NT2/D1 (cell line): Measurements from ENCODE around the gene DIP2C.

Experiments
- DNase-seq: peaks from one replicate; pipeline ENCODE4 v3.0.0-alpha.2; 2011; ENCODE audit warnings: low read depth, low spot score
- H3K27me3 ChIP-seq: 2 replicates; pipeline ENCODE4 v1.6.0; 2011; ENCODE audit warnings: mild to moderate bottlenecking; ENCODE audit not compliant: insufficient read length, insufficient read depth
- H3K36me3 ChIP-seq: 2 replicates; pipeline ENCODE4 v1.6.1; 2011; ENCODE audit warnings: mild to moderate bottlenecking, low read length, mixed read lengths; ENCODE audit not compliant: insufficient read depth, insufficient read length
- H3K4me1 ChIP-seq: 2 replicates; pipeline ENCODE4 v1.5.1; 2011; ENCODE audit not compliant: insufficient read depth, insufficient read length
- H3K4me3 ChIP-seq: 2 replicates; pipeline ENCODE4 v1.5.1; 2011; ENCODE audit warnings: low read depth; ENCODE audit not compliant: insufficient read length
- H3K9ac ChIP-seq: 2 replicates; pipeline ENCODE4 v1.6.0; 2011; ENCODE audit warnings: low read depth; ENCODE audit not compliant: insufficient read length
- H3K9me3 ChIP-seq: 2 replicates; pipeline ENCODE4 v1.5.1; 2011; ENCODE audit warnings: mild to moderate bottlenecking, low read length; ENCODE audit not compliant: insufficient read depth
- SUZ12 ChIP-seq: IDR thresholded peaks from 2 replicates; pipeline ENCODE4 v1.6.1; 2011; ENCODE audit not compliant: insufficient read length, insufficient read depth; ENCODE audit errors: extremely low read depth
- YY1 ChIP-seq: IDR thresholded peaks from 2 replicates; pipeline ENCODE4 v1.6.1; 2011; ENCODE audit not compliant: insufficient read length, insufficient read depth
- ZNF274 ChIP-seq: IDR thresholded peaks from 2 replicates; pipeline ENCODE4 v1.6.1; 2011; ENCODE audit warnings: mild to moderate bottlenecking, low read depth, low read length

The DIP2C gene

DNA sequence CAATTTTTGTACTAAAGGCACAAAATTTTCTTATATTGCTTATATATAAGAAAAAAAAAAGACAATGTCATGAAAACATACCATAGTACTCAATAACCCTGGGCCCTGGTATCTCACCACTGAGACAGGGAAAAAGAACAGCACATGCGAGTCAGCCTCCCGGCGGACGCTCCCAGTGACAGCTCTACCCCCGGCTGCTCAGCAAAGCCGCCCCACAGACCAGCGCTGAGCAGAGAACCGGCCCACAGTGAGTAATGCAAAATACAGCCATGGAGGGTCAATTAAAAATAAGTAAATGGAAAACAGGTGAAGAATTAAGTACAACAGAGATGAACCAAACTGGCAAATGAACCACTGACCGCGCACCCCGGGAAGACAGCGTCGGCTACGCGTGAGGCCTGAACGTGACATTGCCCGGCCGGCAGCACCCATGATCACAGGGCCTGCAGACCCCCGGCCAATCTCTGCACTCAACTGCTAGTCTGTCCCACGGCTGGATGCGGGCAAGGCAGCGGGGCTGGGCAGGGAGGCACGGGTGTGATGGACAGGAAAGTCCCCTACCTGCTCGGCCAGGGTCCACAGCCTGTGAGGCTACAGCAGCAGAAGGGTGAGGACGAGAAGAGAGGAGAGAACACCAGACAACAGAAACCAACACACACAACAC is 378.4 kb downstream of the DIP2C start:
- no peaks in the 10 kb centered on the region for H3K9me3 ChIP-seq
- no peak for TF ChIP-seq YY1
- no peak for TF ChIP-seq ZNF274
- TF ChIP-seq SUZ12 = no peak
- H3K27me3 ChIP-seq = no peaks in the 10 kb centered on the region
- H3K4me1 ChIP-seq = no peaks in the 10 kb centered on the region
- no peak overlapping the region for H3K9ac ChIP-seq
- peaks cover 6% of the 10 kb centered on the region for H3K36me3 ChIP-seq
- H3K4me3 ChIP-seq = no peak overlapping the region
- DNase-seq = no peak

DNA sequence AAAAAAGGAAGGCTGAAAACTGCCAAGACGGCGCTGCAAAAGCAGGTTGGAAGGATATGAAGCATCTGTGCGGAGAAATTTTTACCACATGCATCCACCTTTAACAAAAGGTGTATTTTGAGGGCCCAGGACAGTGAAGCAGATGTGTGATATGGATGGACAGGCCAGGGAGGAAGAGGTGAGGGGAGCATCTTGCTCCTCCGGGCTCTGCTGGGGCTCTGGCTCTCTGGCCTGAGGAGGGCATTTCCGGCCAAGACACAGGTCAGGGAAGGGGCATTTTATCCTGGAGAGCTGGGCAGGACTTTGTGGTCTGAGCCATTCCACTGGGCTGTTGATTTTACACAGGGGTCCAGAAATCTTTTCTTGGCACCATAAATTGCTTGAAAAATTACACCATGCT is 379.1 kb downstream of the DIP2C start:
- DNase-seq = no peak
- H3K36me3 ChIP-seq = peaks cover 6% of the 10 kb centered on the region
- TF ChIP-seq SUZ12 (no peak), YY1 (no peak), ZNF274 (no peak)
- H3K9me3 ChIP-seq = no peaks in the 10 kb centered on the region
- no peaks in the 10 kb centered on the region for H3K4me1 ChIP-seq
- H3K27me3 ChIP-seq = no peaks in the 10 kb centered on the region
- no peak overlapping the region for H3K4me3 ChIP-seq
- H3K9ac ChIP-seq = no peak overlapping the region

DNA sequence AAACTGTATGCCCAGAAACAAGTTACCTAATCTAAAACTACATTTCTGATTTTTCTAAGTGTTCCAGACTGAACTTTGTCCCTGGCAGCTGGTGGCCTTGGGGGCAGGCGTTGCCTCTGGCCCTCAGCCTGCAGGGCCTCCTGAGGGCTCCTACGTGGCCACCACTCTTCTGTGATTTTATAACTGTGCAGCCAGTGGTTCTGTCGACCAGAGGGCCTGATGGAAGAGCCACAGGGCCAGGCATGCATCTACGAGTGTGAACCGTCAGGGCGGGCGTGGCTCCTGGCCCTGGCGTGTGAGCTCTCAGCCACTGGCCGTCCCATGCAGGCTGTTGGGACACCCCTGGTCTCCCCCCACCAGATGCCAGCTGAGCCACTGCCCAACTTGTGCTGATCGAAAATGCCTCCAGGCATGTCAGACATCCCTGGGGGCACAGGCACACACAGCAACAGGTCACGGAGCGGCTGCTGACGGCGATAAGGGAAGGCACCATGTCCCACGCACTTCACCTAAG is 380.8 kb downstream of the DIP2C start:
- H3K36me3 ChIP-seq = peaks cover 6% of the 10 kb centered on the region

DNA sequence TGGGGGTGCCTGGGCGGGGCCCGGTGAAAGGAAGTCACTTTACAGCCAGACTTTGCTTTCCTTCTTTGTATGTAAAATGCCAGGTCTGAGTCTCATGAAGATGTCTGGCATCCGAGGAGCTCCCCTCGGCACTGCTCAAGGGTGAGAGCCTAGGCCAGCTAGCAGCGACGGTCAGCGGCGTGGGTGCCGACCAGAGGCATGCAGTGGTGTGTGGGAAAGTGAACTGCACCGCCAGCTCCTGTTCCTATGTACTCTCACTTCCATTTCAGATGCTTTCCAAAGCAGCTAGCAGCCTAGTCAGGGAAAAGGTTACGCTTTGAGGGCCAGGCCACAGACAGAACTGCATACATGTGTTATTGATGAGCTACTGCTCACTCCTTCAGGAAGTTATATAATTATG is 381.4 kb downstream of the DIP2C start:
- H3K9ac ChIP-seq = no peak overlapping the region
- H3K9me3 ChIP-seq = no peaks in the 10 kb centered on the region
- H3K27me3 ChIP-seq = no peaks in the 10 kb centered on the region
- no peak for DNase-seq
- no peaks in the 10 kb centered on the region for H3K4me1 ChIP-seq
- peaks cover 6% of the 10 kb centered on the region for H3K36me3 ChIP-seq
- TF ChIP-seq YY1 (no peak), SUZ12 (no peak), ZNF274 (no peak)
- no peak overlapping the region for H3K4me3 ChIP-seq

More for the DNA sequence above, 380.8 kb downstream of the DIP2C start:
- no peak overlapping the region for H3K4me3 ChIP-seq
- no peaks in the 10 kb centered on the region for H3K4me1 ChIP-seq
- no peak overlapping the region for H3K9ac ChIP-seq
- TF ChIP-seq SUZ12 = no peak
- no peak for TF ChIP-seq ZNF274
- DNase-seq = no peak
- H3K27me3 ChIP-seq = no peaks in the 10 kb centered on the region
- H3K9me3 ChIP-seq = no peaks in the 10 kb centered on the region

DNA sequence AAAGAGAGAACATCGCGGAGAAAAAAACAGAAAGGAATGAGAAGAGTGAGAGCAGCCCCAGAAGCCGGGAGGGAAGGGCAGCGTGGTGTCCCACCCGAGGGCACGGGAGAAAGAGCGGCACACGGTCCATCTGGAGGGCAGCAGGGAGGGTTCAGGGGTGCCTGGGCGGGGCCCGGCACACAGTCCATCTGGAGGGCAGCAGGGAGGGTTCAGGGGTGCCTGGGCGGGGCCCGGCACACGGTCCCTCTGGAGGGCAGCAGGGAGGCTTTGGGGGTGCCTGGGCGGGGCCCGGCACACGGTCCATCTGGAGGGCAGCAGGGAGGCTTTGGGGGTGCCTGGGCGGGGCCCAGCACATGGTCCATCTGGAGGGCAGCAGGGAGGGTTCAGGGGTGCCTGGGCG is 381.8 kb downstream of the DIP2C start:
- Histone ChIP-seq H3K9me3 (no peaks in the 10 kb centered on the region), H3K4me1 (no peaks in the 10 kb centered on the region), H3K9ac (no peak overlapping the region), H3K27me3 (no peaks in the 10 kb centered on the region), H3K4me3 (no peak overlapping the region), H3K36me3 (peaks cover 6% of the 10 kb centered on the region)
- DNase-seq = no peak
- TF ChIP-seq YY1 = no peak

DNA sequence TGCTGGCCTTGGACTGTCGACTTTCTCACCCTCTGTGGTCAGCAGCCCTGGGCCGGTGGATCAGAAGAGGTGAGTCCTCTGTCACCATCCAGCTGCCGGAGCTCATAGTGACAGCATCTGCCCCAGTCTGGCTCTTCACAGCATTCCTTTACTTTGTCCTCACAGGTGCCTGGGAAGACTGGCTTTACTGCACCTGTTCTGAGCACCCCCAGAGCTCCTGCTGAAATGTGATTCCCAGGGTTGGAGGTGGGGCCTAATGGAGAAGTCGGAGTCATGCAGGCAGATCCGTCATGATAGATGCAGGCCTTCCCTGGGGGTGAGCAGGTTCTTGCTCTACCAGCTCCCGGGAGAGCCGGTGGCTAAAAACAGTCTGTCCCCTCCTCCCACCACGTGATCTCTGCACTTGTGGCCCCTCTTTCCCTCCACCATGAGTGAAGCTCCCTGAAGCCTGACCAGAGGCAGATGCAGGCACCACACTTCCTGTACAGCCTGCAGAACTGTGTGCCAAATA is 382.7 kb downstream of the DIP2C start:
- H3K27me3 ChIP-seq = no peaks in the 10 kb centered on the region
- H3K4me3 ChIP-seq = no peak overlapping the region
- DNase-seq = no peak
- no peaks in the 10 kb centered on the region for H3K9me3 ChIP-seq
- no peak for TF ChIP-seq YY1
- no peak for TF ChIP-seq ZNF274
- TF ChIP-seq SUZ12 = no peak
- H3K36me3 ChIP-seq = peaks cover 6% of the 10 kb centered on the region
- H3K4me1 ChIP-seq = no peaks in the 10 kb centered on the region
- no peak overlapping the region for H3K9ac ChIP-seq

DNA sequence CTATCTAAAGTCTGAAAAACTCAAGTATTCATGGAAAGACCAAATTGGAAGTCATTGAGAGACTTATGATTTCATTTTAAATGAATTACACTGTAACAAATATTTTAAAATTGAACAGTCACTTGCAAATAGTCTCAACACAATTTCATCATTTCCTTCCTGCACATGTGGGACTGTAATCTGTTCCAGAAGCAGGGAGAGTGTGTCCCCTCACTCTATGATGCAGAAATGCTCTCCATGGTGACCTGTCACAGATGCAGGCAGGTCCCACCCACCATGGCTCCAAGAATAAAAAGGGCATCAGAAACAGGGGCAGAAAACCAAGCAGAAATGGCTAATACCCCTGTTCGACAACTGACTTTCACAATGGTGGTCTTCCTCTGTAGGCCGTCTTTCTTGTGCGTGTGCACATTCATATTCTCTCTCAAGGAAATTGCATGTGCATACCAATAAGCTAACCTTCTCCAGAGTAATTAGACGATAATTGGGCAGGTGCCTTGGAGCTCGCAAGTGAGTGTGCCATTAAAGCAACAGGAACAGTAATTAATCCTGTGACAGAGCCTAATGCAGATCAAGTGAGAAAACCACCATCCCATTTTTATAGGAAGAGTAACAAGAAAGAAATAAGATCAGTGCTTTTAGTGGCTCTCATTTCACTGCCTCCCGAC is 383.3 kb downstream of the DIP2C start:
- TF ChIP-seq SUZ12 (no peak), ZNF274 (no peak), YY1 (no peak)
- no peak overlapping the region for H3K9ac ChIP-seq
- H3K4me1 ChIP-seq = no peaks in the 10 kb centered on the region
- no peak overlapping the region for H3K4me3 ChIP-seq
- no peak for DNase-seq
- peaks cover 6% of the 10 kb centered on the region for H3K36me3 ChIP-seq
- no peaks in the 10 kb centered on the region for H3K27me3 ChIP-seq
- no peaks in the 10 kb centered on the region for H3K9me3 ChIP-seq
